OCI-LY1 (cell line): ENCODE data around the gene CACNA1C.

Source experiments
- H2AFZ ChIP-seq: fragments of 200-600 bp; sonication (generic), shearing (Covaris generic); 2 replicates; pipeline ENCODE4 v1.6.0; 2014; ENCODE audit warnings: antibody characterized with exemption, mild to moderate bottlenecking, low read length
- H3F3A ChIP-seq: fragments of 200-600 bp; sonication (generic), shearing (Covaris generic); 2 replicates; pipeline ENCODE4 v1.6.0; 2014; ENCODE audit warnings: mild to moderate bottlenecking, antibody characterized with exemption, low read length, moderate library complexity; ENCODE audit not compliant: insufficient read depth
- H3K27ac ChIP-seq: fragments of 200-600 bp; sonication (generic); 2 replicates; pipeline ENCODE4 v1.5.1; 2014; ENCODE audit warnings: low read length, mixed run types, mild to moderate bottlenecking, low read depth; ENCODE audit not compliant: poor library complexity, severe bottlenecking
- H3K27me3 ChIP-seq: fragments of 200-600 bp; sonication (generic); 2 replicates; pipeline ENCODE4 v1.6.0; 2014; ENCODE audit warnings: antibody characterized with exemption, mild to moderate bottlenecking, low read length, moderate library complexity; ENCODE audit not compliant: insufficient read depth
- H3K36me3 ChIP-seq: fragments of 200-600 bp; sonication (generic); 2 replicates; pipeline ENCODE4 v1.6.1; 2014; ENCODE audit warnings: mild to moderate bottlenecking, antibody characterized with exemption, low read length, moderate library complexity, mixed read lengths; ENCODE audit not compliant: insufficient read depth
- H3K4me1 ChIP-seq: fragments of 200-600 bp; sonication (generic); 2 replicates; pipeline ENCODE4 v1.5.1; 2014; ENCODE audit warnings: mild to moderate bottlenecking, low read length, moderate library complexity; ENCODE audit not compliant: insufficient read depth, severe bottlenecking
- H3K4me2 ChIP-seq: fragments of 200-600 bp; sonication (generic), shearing (Covaris generic); 2 replicates; pipeline ENCODE4 v1.6.1; 2014; ENCODE audit warnings: low read length
- H3K4me3 ChIP-seq: fragments of 200-600 bp; sonication (generic); 2 replicates; pipeline ENCODE4 v1.5.1; 2014; ENCODE audit warnings: low read length, low read depth, mild to moderate bottlenecking, mixed read lengths; ENCODE audit not compliant: poor library complexity, severe bottlenecking
- H3K79me2 ChIP-seq: fragments of 200-600 bp; shearing (Covaris generic); 2 replicates; pipeline ENCODE4 v1.6.1; 2016; ENCODE audit warnings: mixed run types, low read length, mixed read lengths; ENCODE audit not compliant: insufficient read depth
- H3K9ac ChIP-seq: fragments of 200-600 bp; sonication (generic), shearing (Covaris generic); 2 replicates; pipeline ENCODE4 v1.6.1; 2014; ENCODE audit warnings: mild to moderate bottlenecking, low read length, mixed read lengths
- H3K9me2 ChIP-seq: fragments of 200-600 bp; sonication (generic), shearing (Covaris generic); 2 replicates; pipeline ENCODE4 v1.6.1; 2014; ENCODE audit warnings: low read depth, mild to moderate bottlenecking, low read length, mixed read lengths
- H3K9me3 ChIP-seq: fragments of 200-600 bp; shearing (Covaris generic); 2 replicates; pipeline ENCODE4 v1.6.1; 2014; ENCODE audit warnings: low read length, mixed read lengths
- H4K20me1 ChIP-seq: fragments of 200-600 bp; sonication (generic), shearing (Covaris generic); 2 replicates; pipeline ENCODE4 v1.6.0; 2016; ENCODE audit warnings: mild to moderate bottlenecking, low read length; ENCODE audit not compliant: insufficient read depth
- CTCF ChIP-seq: fragments of 200-600 bp; sonication (generic), shearing (Covaris generic); IDR thresholded peaks from 2 replicates; pipeline ENCODE4 v1.5.1; 2017; ENCODE audit warnings: mild to moderate bottlenecking, antibody characterized with exemption, low read length, moderate library complexity, mixed read lengths
- EZH2 ChIP-seq: fragments of 200-600 bp; sonication (generic), shearing (Covaris generic); IDR thresholded peaks from 2 replicates; pipeline ENCODE4 v1.8.0; 2017; ENCODE audit warnings: borderline replicate concordance, mixed run types, mild to moderate bottlenecking, antibody characterized with exemption, low read length, moderate library complexity, mixed read lengths

CACNA1C gene

DNA sequence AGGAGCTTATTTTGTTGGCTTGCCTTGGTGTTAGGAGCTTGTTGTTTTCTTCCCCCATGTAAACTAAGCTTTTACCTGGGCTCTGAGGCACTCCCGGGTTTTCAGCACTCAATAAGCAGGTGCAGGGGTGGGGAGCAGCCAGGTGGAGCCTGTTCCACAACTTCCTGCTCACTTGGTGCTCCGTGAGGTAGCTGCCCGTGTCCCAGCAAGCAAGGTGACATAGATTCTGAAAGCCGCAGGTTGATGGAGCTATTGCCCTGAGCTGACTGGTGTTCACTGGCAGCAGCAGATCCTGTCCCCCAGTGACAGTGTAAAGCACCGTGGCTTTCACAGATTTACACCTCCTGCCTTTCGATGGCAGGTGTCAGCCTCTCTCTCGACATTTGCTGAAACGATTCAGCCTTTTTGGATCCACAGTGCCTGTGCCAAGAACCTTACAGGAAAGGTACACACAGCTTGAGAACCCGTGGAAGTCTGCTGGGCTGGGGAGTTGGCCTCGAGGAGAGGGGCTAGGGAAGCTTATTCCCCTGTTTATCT, 446.2 kb downstream of the CACNA1C start:
- H3K36me3 ChIP-seq = no peaks in the 10 kb centered on the region
- H3K27ac ChIP-seq = no peak overlapping the region
- no peak overlapping the region for H2AFZ ChIP-seq
- no peaks in the 10 kb centered on the region for H3K9me3 ChIP-seq
- no peak overlapping the region for H3K4me3 ChIP-seq
- H3K4me1 ChIP-seq = no peaks in the 10 kb centered on the region
- H3K9ac ChIP-seq = no peak overlapping the region
- H3K4me2 ChIP-seq = no peak overlapping the region
- H3F3A ChIP-seq = no peaks in the 10 kb centered on the region
- no peaks in the 10 kb centered on the region for H4K20me1 ChIP-seq
- H3K27me3 ChIP-seq = peaks cover 4% of the 10 kb centered on the region
- H3K9me2 ChIP-seq = no peaks in the 10 kb centered on the region
- no peak for TF ChIP-seq EZH2
- no peak for TF ChIP-seq CTCF
- no peaks in the 10 kb centered on the region for H3K79me2 ChIP-seq

DNA sequence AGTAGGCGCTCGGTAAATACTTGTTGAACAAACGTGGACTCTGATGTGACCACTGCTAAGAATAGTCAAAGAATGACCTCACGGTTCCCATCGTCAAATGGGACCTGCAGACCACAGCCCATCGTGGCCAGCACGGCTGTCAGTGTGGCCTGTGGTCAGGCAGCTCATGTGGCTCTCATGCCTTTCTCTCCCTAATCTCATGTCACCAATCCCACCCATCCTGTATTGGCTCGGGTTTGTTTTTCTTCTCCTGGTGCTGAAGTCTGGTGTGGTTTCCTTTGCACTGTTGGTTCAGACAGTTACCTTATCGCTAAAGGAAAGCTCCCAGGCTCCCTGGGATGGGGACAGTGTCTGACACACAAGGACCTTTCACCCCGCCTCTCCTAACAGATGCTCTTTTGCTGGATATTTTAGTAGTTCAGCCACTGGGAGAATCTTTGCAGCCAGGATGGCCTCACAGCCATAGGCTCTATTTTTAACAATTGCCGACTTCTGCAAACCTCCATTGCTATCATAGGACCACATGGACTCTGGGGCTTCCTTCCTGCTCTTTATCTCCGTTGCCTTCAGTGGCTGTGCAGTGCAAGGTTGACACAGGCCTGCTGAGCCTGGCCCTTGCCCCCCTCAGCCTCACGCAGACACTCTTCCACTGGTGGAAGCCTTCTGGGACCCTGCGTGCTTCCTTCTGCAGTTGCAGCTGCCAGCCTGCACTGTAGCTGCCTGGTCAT, 448.8 kb downstream of the CACNA1C start:
- H2AFZ ChIP-seq = no peak overlapping the region
- no peaks in the 10 kb centered on the region for H3F3A ChIP-seq
- no peak overlapping the region for H3K9ac ChIP-seq
- H3K27ac ChIP-seq = no peak overlapping the region
- H3K4me1 ChIP-seq = no peaks in the 10 kb centered on the region
- H3K4me3 ChIP-seq = no peak overlapping the region
- no peaks in the 10 kb centered on the region for H3K9me3 ChIP-seq
- H4K20me1 ChIP-seq = no peaks in the 10 kb centered on the region
- H3K27me3 ChIP-seq = peaks cover 4% of the 10 kb centered on the region
- TF ChIP-seq CTCF = no peak
- no peak for TF ChIP-seq EZH2
- no peaks in the 10 kb centered on the region for H3K79me2 ChIP-seq
- H3K9me2 ChIP-seq = no peaks in the 10 kb centered on the region
- no peak overlapping the region for H3K4me2 ChIP-seq
- no peaks in the 10 kb centered on the region for H3K36me3 ChIP-seq

- Histone ChIP-seq H3K9me3 (no peaks in the 10 kb centered on the region), H3K27me3 (peaks cover 4% of the 10 kb centered on the region), H3K36me3 (no peaks in the 10 kb centered on the region), H3K4me1 (no peaks in the 10 kb centered on the region), H3K4me2 (no peak overlapping the region), H3K9ac (no peak overlapping the region), H3K27ac (no peak overlapping the region), H3K4me3 (no peak overlapping the region), H3K79me2 (no peaks in the 10 kb centered on the region), H3F3A (no peaks in the 10 kb centered on the region), H2AFZ (no peak overlapping the region), H3K9me2 (no peaks in the 10 kb centered on the region), H4K20me1 (no peaks in the 10 kb centered on the region)
- TF ChIP-seq EZH2 (no peak), CTCF (no peak)
Observed at GRCh38 chr12:2503036-2503435, 450.2 kb downstream of the CACNA1C start.
